Measurements from ENCODE around the gene IP6K2. TPM values are rescaled to one million over a fixed set of nuclear protein-coding genes. Genes with fewer than 3 reads are reported as not detected.

IP6K2 gene
- polyA plus RNA-seq, 1 experiment, result 110 TPM

- ChIA-PET CTCF (interaction anchor here (0.6 to 3.6 kb wide), 6 partner anchors 21 to 227 kb away, joined by 3 to 13 read pairs (median 6); partner anchors contain the start of gene SLC26A6), POLR2A (interaction anchor here (0.5 to 2.4 kb wide), 14 partner anchors 9 to 508 kb away, joined by 3 to 12 read pairs (median 4); partner anchors contain the start of genes IP6K2, KLHDC8B, NCKIPSD and SLC26A6)
- Histone ChIP-seq H3K9me3 (ENCODE audit: control insufficient read depth, insufficient read depth, low read length) (peaks cover 11% of the 10 kb centered on the region; the same call in 1 of the 2 replicates), H3K4me3 (ENCODE audit: low read depth, low read length) (peak within 1 kb of the TSS; percentile 66), H3K27me3 (ENCODE audit: control insufficient read depth, insufficient read depth, low read length) (peaks cover 10% of the 10 kb centered on the region), H3K27ac (ENCODE audit: low read depth, low read length) (peak within 1 kb of the TSS; percentile 98)
- TF ChIP-seq, protein P1, sequence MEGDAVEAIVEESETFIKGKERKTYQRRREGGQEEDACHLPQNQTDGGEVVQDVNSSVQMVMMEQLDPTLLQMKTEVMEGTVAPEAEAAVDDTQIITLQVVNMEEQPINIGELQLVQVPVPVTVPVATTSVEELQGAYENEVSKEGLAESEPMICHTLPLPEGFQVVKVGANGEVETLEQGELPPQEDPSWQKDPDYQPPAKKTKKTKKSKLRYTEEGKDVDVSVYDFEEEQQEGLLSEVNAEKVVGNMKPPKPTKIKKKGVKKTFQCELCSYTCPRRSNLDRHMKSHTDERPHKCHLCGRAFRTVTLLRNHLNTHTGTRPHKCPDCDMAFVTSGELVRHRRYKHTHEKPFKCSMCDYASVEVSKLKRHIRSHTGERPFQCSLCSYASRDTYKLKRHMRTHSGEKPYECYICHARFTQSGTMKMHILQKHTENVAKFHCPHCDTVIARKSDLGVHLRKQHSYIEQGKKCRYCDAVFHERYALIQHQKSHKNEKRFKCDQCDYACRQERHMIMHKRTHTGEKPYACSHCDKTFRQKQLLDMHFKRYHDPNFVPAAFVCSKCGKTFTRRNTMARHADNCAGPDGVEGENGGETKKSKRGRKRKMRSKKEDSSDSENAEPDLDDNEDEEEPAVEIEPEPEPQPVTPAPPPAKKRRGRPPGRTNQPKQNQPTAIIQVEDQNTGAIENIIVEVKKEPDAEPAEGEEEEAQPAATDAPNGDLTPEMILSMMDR (IDR thresholded peaks at IDR 0.05; ENCODE audit: low read depth, low read length), result no peak
- peak; percentile 85 for DNase-seq (ENCODE audit: low read depth, low spot score)
Measured at GRCh38 chr3:48662753-48663488, 54.1 kb downstream of the IP6K2 start, which contains the start of gene CELSR3. TSS of gene CELSR3 (minus strand) at chr3:48662886. CDS start at chr3:48662634, 252 bp downstream.

- ChIA-PET CTCF (interaction anchor here (0.6 to 3.6 kb wide), 6 partner anchors 22 to 226 kb away, joined by 3 to 13 read pairs (median 6); partner anchors contain the start of gene SLC26A6), POLR2A (interaction anchor here (0.6 to 2.4 kb wide), 8 partner anchors 9 to 509 kb away, joined by 3 to 12 read pairs (median 4); partner anchors contain the start of genes IP6K2, KLHDC8B and SLC26A6)
- no peak overlapping the region for H3K27ac ChIP-seq (ENCODE audit: low read depth, low read length)
Measured at GRCh38 chr3:48662145-48662752, 54.8 kb downstream of the IP6K2 start.

GRCh38 chr3:48661501-48662144, 55.4 kb downstream of the IP6K2 start:
- Histone ChIP-seq H3K27ac (ENCODE audit: low read depth, low read length) (no peak overlapping the region), H3K9me3 (ENCODE audit: control insufficient read depth, insufficient read depth, low read length) (peaks cover 18% of the 10 kb centered on the region; the same call in 1 of the 2 replicates), H3K4me3 (ENCODE audit: low read depth, low read length) (peak overlapping the region; percentile 61), H3K27me3 (ENCODE audit: control insufficient read depth, insufficient read depth, low read length) (peaks cover 11% of the 10 kb centered on the region)
- POLR2A ChIA-PET, result interaction anchor here (0.6 to 2.4 kb wide), 4 partner anchors 26 to 63 kb away, joined by 3 to 12 read pairs (median 3); partner anchors contain the start of gene SLC26A6
- DNase-seq (ENCODE audit: low read depth, low spot score), result no peak
- CTCF ChIA-PET, result interaction anchor here (1.3 to 3.6 kb wide), 3 partner anchors 22 to 78 kb away, joined by 5 to 13 read pairs (median 10); partner anchors contain the start of gene SLC26A6
- TF ChIP-seq, protein P1 (IDR thresholded peaks at IDR 0.05; ENCODE audit: low read depth, low read length), result no peak

More at GRCh38 chr3:48662145-48662752, 54.8 kb downstream of the IP6K2 start:
- TF ChIP-seq, protein P1 (IDR thresholded peaks at IDR 0.05; ENCODE audit: low read depth, low read length), result no peak
- DNase-seq (ENCODE audit: low read depth, low spot score), result no peak
- peaks cover 11% of the 10 kb centered on the region; the same call in 1 of the 2 replicates for H3K9me3 ChIP-seq (ENCODE audit: control insufficient read depth, insufficient read depth, low read length)
- peak overlapping the region; percentile 66 for H3K4me3 ChIP-seq (ENCODE audit: low read depth, low read length)
- peaks cover 11% of the 10 kb centered on the region for H3K27me3 ChIP-seq (ENCODE audit: control insufficient read depth, insufficient read depth, low read length)

- POLR2A ChIA-PET, result interaction anchor here (0.6 to 2.4 kb wide), 3 partner anchors 26 to 63 kb away, joined by 3 to 12 read pairs (median 3); partner anchors contain the start of gene SLC26A6
- TF ChIP-seq, protein P1 (IDR thresholded peaks at IDR 0.05; ENCODE audit: low read depth, low read length), result no peak
- Histone ChIP-seq H3K9me3 (ENCODE audit: control insufficient read depth, insufficient read depth, low read length) (peaks cover 19% of the 10 kb centered on the region; the same call in 1 of the 2 replicates), H3K4me3 (ENCODE audit: low read depth, low read length) (peak overlapping the region; percentile 61; the same call in 1 of the 2 replicates), H3K27ac (ENCODE audit: low read depth, low read length) (no peak overlapping the region), H3K27me3 (ENCODE audit: control insufficient read depth, insufficient read depth, low read length) (peaks cover 11% of the 10 kb centered on the region)
- CTCF ChIA-PET, result no interaction called here
- DNase-seq (ENCODE audit: low read depth, low spot score), result no peak
Measured at GRCh38 chr3:48660800-48661400, 56.1 kb downstream of the IP6K2 start.

Measured in AG04450 (cell line).